Cardiac fibroblast (primary cell): ENCODE measurements around the gene FERMT3.

Source experiments
- DNase-seq, 2 donors: peaks; one replicate each; pipeline versions ENCODE4 v3.0.0 to v3.0.0-alpha.2; 2010; ENCODE audit warnings: low read depth in 2 of 2
- H3K4me3 ChIP-seq, 2 donors: replicated peaks in 1 of 2; 1 replicate in 1 of 2; 2 replicates in 1 of 2; pipeline ENCODE4 v1.5.1; 2011; ENCODE audit warnings: low read depth in 2 of 2, low read length in 2 of 2, mild to moderate bottlenecking in 2 of 2, moderate library complexity in 1 of 2
- TF ChIP-seq, protein P1 (sequence below): IDR thresholded peaks from one replicate; pipeline ENCODE4 v1.5.1; 2011; ENCODE audit warnings: low read depth, mild to moderate bottlenecking, low read length, inconsistent platforms

Gene FERMT3

DNA sequence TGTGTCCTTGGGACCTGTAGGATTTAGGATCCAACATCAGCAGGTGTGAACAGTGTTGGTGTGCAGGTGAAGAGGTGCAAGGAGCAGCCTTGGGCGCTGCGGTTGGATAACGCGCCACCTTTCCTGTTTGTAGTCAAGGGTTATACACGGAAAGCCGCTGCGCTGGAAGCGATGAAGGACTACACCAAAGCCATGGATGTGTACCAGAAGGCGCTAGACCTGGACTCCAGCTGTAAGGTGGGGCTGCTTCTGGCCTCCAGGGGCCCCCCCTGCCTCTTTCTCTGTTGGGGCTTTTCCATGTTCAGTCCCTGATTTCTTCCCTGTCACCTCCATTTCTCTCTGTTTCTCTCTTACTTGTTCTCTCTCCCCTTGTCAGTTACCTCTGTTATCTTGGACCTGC, 3.5 kb upstream of the FERMT3 start:
- DNase-seq = no peak
- TF ChIP-seq, protein P1, sequence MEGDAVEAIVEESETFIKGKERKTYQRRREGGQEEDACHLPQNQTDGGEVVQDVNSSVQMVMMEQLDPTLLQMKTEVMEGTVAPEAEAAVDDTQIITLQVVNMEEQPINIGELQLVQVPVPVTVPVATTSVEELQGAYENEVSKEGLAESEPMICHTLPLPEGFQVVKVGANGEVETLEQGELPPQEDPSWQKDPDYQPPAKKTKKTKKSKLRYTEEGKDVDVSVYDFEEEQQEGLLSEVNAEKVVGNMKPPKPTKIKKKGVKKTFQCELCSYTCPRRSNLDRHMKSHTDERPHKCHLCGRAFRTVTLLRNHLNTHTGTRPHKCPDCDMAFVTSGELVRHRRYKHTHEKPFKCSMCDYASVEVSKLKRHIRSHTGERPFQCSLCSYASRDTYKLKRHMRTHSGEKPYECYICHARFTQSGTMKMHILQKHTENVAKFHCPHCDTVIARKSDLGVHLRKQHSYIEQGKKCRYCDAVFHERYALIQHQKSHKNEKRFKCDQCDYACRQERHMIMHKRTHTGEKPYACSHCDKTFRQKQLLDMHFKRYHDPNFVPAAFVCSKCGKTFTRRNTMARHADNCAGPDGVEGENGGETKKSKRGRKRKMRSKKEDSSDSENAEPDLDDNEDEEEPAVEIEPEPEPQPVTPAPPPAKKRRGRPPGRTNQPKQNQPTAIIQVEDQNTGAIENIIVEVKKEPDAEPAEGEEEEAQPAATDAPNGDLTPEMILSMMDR = no peak
- no peak overlapping the region for H3K4me3 ChIP-seq

DNA sequence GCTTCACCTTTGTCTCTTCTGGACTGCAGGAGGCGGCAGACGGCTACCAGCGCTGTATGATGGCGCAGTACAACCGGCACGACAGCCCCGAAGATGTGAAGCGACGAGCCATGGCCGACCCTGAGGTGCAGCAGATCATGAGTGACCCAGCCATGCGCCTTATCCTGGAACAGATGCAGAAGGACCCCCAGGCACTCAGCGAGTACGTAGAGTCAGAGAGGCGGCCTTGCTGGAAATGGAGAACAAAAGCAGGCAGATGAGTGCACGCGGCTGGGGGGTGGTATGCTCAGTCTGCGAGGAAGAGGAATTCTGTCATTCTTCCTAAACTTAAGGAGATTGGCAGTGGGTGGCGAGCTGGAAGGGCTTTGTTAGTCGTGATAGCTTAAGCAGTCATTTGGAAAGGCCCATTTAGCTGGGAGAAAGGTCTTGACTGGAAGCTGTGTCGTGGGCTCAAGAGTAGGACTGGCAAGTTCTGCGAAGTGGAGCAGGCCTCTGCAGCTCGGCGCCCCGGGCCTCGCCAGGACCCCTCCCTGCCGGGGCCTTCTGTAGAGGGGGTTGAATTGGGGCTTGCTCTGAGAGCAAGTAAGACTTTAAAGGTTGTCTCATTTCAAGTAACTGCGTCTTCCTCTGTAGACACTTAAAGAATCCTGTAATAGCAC, 3.0 kb upstream of the FERMT3 start:
- TF ChIP-seq, protein P1 = no peak
- no peak for DNase-seq
- H3K4me3 ChIP-seq = no peak overlapping the region

DNA sequence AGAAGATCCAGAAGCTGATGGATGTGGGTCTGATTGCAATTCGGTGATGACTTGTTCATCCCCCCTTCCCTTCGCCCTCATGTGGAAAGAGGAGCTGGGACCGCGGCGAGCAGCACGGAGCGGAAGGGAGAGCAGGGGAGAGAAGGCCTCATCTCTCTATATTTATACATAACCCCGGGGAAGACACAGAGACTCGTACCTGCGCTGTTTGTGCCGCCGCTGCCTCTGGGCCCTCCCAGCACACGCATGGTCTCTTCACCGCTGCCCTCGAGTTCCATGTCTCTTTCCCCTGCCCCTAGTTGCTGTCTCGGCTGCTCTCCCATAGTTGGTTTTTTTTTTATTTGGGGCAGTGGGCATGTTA, 2.5 kb upstream of the FERMT3 start:
- DNase-seq = no peak
- H3K4me3 ChIP-seq = no peak overlapping the region
- TF ChIP-seq, protein P1 = no peak

DNA sequence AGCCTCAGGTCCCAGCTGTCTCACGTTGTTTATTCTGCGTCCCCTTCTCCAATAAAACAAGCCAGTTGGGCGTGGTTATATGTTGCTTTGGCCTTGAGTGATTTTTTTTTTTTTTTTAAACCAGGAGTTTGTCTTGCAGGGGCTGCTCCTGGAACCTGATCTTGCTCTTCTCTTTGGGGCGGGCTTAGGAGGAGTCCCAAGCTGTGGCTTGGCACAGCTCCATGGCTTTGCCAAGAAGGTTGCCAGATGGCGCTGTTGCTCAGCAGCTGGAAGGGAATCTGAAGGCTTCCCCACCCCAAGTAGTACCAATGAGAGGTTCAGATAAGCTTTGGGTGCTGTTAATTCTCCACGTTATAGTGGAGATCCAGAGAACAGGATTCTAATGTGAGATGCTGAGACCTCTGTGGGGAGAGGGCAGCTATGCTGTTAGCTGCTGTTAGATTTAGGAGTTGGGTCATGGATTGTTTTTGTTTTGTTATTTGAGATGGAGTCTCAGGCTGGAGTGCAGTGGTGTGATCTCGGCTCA, 2.0 kb upstream of the FERMT3 start:
- TF ChIP-seq, protein P1 = peak; percentile 73
- no peak overlapping the region for H3K4me3 ChIP-seq
- peak; percentile 96 to 98 for DNase-seq

DNA sequence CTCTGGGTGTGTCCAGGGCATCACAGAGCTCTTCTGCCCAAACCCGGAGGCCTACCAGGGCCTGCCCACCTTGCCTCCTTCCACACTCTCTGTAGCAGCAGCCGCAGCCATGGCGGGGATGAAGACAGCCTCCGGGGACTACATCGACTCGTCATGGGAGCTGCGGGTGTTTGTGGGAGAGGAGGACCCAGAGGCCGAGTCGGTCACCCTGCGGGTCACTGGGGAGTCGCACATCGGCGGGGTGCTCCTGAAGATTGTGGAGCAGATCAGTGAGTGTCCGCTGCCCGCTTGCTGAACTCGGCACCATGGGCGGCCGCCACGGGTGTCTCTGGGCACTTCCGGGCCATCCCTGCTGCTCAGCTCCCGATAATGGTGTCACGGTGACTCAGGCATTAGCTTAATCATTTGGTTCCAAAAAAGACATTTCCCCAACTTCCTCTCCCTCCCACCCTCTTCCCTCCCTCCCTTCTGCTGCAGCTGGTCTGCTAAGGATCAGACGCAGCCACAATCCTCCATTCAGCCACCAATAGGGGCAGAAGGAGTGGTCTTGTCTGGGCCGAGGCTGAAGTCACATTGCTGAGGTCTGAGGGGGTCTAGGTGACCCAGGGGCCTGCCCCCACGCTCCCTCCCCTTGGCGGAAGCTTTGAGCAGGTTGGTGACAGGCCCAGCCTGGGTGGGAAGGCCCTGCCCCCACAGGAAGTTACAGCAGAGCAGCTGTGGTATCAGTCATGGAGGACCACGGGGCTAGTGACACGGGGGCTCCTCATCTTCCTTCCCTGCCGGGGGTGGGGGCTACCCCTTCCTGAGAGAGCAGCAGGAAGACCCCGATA, 950 bp downstream of the FERMT3 start:
- peak; percentile 79 to 90 for DNase-seq
- H3K4me3 ChIP-seq = peak overlapping the region in 1 of 2 donors; percentile 30
- TF ChIP-seq, protein P1 = no peak

DNA sequence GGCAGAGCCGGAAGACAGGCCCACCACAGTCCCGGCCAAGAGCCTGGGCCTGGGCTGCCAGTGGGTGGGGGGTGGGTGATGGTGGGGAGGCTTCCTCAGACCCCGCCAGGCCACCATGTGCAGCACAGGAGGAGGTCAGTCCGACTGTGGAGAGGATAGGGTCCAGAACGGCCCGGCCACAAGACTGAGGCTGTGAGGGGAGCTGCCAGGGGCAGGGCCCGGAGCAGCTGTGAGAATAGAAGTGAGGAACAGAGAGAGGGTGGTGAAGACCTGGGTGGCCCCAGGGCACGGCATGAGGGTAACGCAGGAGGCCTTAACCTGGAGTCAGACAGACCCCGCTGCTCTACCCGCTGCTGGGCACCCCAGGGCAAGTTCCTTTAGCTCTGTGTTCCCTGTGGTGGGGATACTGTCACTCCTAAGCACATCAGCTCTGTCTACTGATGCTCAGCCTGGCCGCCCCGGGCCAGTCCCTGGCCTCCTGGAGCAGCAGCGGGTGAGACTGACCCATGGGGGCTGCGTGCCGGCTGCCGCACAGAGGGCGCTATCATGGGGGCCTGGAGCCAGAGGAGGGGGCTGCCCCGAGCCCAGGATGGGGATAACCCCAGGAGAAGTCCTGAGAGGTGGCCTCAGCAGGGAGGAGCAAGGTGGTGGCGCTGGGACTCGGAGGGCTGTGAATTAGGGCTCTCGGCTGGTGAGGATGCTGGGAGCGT, 1.7 kb downstream of the FERMT3 start:
- TF ChIP-seq, protein P1 = no peak
- DNase-seq = no peak
- peak overlapping the region in 1 of 2 donors; percentile 30 for H3K4me3 ChIP-seq
